HS-27A (cell line): ENCODE measurements around the gene CRTC1.
"Not testable (repeated sequence)": the region's sequence is repeated elsewhere in the genome, so short reads cannot be mapped to it uniquely, and the experiment has no call there.

Source experiments
- DNase-seq: peaks from one replicate; pipeline ENCODE4 v3.0.0-alpha.2; 2012; ENCODE audit warnings: low read depth, missing footprints

CRTC1 gene

GRCh38 chr19:18804643-18805042, 121.2 kb downstream of the CRTC1 start:
- no peak for DNase-seq

- no peak for DNase-seq
Measured at GRCh38 chr19:18807861-18808331, 124.4 kb downstream of the CRTC1 start.

GRCh38 chr19:18809149-18809868, 125.8 kb downstream of the CRTC1 start:
- no peak for DNase-seq

GRCh38 chr19:18811638-18812037, 128.2 kb downstream of the CRTC1 start:
- not testable (repeated sequence) for DNase-seq

- no peak for DNase-seq
Measured at GRCh38 chr19:18814063-18814462, 130.6 kb downstream of the CRTC1 start.

GRCh38 chr19:18815673-18816072, 132.2 kb downstream of the CRTC1 start:
- DNase-seq: no peak

- DNase-seq: not testable (repeated sequence)
Measured at GRCh38 chr19:18816645-18817044, 133.2 kb downstream of the CRTC1 start.

GRCh38 chr19:18817574-18817973, 134.1 kb downstream of the CRTC1 start:
- no peak for DNase-seq

- no peak for DNase-seq
Measured at GRCh38 chr19:18828786-18829185, 145.3 kb downstream of the CRTC1 start.

GRCh38 chr19:18830488-18830887, 147.0 kb downstream of the CRTC1 start:
- DNase-seq: no peak

GRCh38 chr19:18831524-18832305, 148.2 kb downstream of the CRTC1 start, which contains the start of gene UPF1:
UPF1 (plus strand) TSS chr19:18831959; CDS start chr19:18832210, 251 bp downstream.
- DNase-seq: peak; percentile 60
